HG02970 (cell line): ENCODE measurements around the gene NCOR1.
"Not testable (repeated sequence)": the region's sequence is repeated elsewhere in the genome, so short reads cannot be mapped to it uniquely, and the experiment has no call there.

Experiments
- ATAC-seq: cut with Tn5 transposase; IDR thresholded peaks from one replicate; pipeline ENCODE4 v1.9.1; 2021; ENCODE audit warnings: mild to moderate bottlenecking, moderate library complexity, moderate number of reproducible peaks; ENCODE audit not compliant: unreplicated experiment, low FRiP score

NCOR1 gene

GRCh38 chr17:16215273-16215964, at the start of gene NCOR1:
Gene NCOR1 (minus strand): TSS chr17:16215534. CDS start chr17:16194569, 20,965 bp downstream.
- ATAC-seq = peak; percentile 79

DNA sequence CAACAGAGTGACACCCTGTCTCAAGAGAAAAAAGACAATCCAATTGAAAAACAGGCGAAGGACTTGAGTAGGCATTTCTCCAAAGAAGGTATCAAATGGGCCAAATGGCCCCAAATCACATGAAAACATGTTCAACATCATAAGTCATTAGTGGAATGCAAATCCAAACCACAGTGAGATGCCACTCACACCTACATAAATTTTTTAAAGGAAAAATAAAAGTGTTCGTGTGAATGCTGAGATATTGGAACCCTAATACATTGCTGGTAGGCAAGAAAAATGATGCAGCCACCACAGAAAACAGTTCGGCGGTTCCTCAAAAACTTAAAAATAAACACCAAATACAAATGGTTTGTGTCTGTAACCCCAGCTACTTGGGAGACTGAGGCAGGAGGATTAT, 46.9 kb upstream of the NCOR1 start:
- no peak for ATAC-seq

DNA sequence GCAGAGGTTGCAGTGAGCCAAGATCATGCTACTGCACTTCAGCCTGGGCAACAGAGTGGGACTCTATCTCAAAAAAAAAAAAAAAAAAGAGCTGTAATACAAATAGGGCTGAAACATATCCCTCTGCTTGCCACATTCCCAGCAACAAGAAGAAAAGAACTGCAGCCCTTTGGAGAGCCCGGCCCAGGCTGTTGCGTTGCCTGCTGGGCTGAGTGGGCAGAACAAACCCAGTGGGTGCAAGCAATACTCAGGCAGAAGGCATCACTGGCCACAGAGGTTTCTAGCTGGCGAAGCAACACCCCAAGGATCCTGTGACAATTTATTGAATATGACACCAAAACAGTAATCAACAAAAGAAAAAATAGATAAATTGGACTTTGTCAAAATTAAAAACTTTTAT, 45.7 kb upstream of the NCOR1 start:
- no peak for ATAC-seq

- ATAC-seq = no peak
Observed at GRCh38 chr17:16259926-16260325, 44.6 kb upstream of the NCOR1 start.

- ATAC-seq = no peak
Observed at GRCh38 chr17:16258901-16259300, 43.6 kb upstream of the NCOR1 start.

DNA sequence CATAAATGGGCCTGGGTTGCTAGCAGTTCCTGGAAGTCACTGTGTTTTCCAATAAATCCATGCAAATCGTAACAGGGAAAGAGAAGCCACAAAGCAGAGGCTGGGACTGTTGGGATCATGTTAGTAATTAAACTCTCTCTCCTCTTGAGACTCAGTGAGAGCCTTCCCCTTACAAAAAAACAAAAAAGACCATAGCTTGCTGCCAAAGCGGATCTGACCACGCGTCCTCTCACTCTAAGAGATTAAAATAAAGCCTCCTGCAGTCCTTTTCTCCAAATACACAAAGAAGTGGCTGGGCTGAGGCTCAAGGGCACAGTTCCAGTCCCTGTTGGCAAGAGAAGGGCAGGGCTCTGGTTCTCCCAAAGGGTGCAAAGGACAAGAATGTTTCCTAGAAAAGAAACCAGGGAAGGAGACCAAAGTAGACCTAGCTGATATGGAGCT, 40.2 kb upstream of the NCOR1 start:
- no peak for ATAC-seq

- no peak for ATAC-seq
Observed at GRCh38 chr17:16254773-16255400, 39.6 kb upstream of the NCOR1 start.

- ATAC-seq = no peak
Observed at GRCh38 chr17:16251556-16251955, 36.2 kb upstream of the NCOR1 start.

DNA sequence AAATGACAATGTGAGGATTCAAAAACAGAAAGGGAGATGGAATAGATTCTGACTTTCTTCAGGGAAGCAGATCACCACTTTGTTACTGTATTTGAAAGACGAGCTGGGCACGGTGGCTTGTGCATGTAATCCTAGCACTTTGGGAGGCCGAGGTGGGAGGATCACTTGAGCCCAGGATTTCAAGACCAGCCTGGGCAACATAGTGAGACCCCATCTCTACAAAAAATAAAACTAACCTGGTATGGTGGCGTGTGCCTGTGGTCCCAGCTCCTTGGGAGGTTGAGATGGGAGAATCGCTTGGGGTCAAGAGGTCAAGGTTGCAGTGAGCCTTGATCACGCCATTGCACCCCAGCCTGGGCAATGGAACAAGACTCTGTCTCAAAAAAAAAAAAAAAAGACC, 35.7 kb upstream of the NCOR1 start:
- ATAC-seq = no peak

DNA sequence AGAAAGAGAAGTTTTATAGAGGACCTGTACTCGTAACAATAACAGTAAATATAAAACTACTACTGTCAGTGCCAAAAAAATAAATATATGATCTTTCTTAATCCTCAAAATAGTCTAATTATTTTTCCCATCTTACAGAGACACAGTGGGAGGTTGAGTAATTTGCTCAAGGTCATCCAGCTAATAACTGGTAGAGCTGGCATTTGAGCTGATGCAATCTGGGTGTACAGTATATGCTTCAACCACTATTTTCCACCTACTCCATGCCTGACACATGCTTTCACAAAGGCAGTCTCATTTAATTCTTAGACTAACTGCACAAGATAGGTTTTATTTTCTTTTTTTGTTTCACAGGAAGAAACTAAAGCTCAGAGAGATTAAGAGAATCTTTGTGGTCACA, 35.3 kb upstream of the NCOR1 start:
- ATAC-seq = no peak

DNA sequence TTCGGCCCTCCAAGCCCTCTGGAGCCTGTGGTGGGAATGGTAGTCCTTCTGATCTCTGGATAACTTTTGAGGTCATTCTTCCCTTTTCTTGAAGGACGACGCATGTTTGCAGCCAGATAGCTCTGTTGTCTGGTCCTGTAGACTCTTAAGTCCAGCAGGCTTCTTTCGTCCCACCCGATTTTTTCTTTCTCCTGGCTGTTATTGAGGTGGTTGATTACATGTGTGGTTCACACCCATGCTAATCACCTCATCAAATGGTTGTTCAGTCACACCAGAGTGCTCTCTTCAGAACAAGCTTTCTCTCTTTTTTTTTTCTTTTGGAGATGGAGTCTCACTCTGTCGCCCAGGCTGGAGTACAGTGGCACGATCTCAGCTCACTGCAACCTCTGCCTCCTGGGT, 32.3 kb upstream of the NCOR1 start:
- no peak for ATAC-seq

- no peak for ATAC-seq
Observed at GRCh38 chr17:16243801-16244567, 28.6 kb upstream of the NCOR1 start.

DNA sequence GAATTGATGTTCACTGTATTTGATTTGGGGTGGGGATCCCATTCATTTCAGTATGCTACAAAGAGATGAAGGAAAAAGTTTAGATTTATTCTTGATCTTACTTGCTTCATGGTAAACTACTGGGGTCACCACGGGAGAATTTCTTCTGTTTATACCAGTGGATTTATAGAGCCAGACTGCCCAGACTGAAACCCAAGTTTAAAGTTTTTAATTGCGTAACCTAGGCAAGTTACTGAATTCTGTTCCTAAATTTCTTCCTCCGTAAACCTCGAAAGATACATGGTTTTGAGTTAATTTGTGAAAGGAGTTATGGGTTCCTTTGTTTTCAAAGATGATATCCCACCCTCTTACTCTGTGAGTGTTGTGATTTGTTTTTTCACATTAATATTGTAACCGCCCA, 28.1 kb upstream of the NCOR1 start:
- no peak for ATAC-seq

GRCh38 chr17:16241906-16242399, 26.6 kb upstream of the NCOR1 start:
- no peak for ATAC-seq

DNA sequence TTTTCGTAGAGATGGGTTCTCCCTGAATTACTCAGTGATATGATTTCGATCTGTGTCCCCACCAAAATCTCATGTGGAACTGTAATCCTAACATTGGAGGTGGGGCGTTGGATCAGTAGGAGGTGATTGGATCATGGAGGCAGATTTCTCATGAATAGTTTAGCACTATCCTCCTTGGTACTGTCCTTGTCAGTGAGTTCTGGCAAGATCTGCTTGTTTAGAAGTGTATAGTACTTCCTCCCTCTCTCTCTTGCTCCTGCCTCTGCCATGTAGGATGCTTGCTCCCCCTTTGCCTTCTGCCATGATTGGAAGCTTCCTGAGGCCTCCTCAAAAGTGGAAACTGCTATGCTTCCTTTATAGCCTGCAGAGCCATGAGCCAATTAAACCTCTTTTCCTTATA, 24.6 kb upstream of the NCOR1 start:
- ATAC-seq = no peak

GRCh38 chr17:16232391-16232790, 17.1 kb upstream of the NCOR1 start:
- no peak for ATAC-seq

DNA sequence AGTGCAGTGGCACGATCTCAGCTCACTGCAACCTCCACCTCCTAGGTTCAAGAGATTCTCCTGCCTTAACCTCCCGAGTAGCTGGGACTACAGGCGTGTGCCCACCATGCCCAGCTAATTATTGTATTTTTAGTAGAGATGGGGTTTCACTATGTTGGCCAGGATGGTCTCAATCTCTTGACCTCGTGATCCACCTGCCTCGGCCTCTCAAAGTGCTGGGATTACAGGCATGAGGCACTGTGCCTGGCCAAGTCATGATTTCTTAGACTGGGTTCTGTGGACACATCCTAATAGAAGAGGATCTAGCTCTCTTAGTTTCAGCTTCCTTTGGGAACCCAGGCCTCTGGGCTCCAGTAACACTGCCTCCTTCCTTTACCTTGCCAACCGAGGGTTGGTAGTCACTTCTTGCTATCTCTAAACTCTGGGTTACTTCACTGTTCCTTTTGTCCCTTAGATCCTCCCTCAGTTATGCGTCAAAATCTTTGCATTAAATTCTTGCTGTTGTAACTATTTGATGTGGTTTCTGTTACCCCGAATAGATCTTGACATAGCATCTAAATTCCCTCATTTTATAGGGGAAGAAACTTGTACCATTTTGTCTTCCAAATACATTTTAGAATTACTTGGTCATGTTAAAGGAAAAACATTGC, 14.7 kb upstream of the NCOR1 start:
- ATAC-seq = not testable (repeated sequence)

DNA sequence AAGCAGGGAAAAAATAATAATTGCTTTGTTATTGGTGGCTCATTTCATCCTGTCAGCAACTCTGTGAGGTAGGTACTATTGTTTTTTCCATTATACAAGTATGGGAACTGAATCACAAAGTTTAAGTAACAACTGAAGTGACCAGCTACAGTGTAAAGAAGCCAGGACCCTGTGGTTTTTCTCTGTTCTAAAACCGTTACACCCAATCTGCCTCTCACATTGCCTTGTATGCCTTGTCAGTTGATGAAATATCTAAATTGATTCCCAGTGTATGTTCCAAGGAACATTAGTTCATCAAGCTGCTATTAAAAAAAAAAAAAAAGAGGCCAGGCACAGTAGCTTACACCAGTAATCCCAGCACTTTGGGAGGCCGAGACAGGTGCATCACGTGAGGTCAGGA, 7.1 kb upstream of the NCOR1 start:
- ATAC-seq = no peak

- no peak for ATAC-seq
Observed at GRCh38 chr17:16217002-16217635, 1.8 kb upstream of the NCOR1 start, which contains the start of gene PIGL. Gene PIGL (plus strand): TSS chr17:16217210. CDS start chr17:16217227, 17 bp downstream.

DNA sequence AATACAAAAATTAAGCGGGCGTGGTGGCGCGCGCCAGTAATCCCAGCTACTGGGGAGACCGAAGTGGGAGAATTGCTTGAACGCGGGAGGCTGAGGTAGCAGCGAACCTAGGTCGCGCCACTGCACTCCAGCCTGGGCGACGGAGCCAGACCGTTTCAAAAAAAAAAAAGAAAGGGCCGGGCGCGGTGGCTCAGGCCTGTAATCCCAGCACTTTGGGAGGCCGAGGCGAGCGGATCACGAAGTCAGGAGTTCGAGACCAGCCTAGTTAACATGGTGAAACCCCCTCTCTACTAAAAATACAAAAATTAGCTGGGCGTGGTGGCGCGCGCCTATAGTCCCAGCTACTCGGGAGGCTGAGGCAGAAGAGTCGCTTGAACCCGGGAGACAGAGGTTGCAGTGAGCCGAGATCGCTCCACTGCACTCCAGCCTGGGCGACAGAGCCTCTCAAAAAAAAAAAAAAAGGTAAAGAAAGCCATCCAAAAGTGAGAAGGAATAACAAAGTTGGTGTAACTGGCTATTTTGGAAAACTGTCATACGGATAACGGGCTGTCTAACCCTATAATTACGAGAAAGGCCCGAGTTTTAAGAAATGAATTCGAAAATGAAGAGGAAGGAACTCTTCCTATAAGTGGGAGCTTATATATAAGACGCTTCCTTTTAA, 1.1 kb upstream of the NCOR1 start:
- not testable (repeated sequence) for ATAC-seq
